GM19193 (cell line): ENCODE results near the gene TCHP.

Experiments
- POLR2A ChIP-seq: IDR thresholded peaks from 4 replicates; pipeline ENCODE4 v1.6.1; 2011; ENCODE audit not compliant: insufficient read depth, insufficient read length; ENCODE audit errors: extremely low read depth

The TCHP gene, protein sequence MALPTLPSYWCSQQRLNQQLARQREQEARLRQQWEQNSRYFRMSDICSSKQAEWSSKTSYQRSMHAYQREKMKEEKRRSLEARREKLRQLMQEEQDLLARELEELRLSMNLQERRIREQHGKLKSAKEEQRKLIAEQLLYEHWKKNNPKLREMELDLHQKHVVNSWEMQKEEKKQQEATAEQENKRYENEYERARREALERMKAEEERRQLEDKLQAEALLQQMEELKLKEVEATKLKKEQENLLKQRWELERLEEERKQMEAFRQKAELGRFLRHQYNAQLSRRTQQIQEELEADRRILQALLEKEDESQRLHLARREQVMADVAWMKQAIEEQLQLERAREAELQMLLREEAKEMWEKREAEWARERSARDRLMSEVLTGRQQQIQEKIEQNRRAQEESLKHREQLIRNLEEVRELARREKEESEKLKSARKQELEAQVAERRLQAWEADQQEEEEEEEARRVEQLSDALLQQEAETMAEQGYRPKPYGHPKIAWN

DNA sequence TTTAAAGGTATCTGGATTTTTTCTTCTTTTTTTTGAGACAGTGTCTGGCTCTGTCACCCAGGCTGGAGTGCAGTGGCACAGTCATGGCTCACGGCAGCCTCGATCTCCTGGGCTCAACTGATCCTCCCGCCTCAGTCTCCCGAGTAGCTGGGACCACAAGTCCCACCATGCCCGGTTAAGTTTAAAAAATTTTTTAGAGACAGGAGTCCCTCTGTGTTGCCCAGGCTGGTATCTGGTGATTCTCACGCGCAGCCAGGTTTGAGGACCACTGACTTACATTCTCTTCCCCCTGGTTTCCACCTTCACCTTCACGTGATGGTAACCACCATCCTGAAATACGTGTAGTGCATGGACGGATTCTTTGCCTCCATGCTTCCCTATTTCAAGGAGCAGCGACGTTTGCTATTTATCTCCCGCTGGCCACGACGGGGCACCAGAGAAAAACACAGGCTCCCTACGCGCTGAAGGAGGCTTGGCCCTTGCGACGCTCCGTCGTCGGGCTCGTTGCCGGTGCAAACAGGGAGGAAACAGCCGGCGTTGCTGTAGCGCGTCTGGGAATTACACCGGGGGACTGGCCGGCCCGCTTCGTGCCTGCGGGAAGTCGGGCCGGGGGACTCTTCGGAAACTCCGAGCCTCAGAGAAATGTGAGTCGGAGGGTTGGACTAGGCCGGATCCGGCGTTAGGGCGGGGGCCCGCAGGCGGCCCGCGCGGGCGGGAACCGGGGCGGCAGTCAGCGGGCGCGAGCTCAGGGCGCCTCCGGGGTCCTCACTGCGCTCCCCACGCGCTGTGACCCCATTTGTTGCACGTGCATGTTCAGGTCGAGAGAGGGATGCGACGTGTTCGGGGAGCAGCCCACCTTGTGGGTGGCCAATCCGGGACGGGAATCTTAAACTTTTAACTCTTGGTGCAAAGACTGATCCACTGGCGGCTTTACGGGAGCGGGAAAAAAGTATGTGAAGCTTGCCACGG, at the start of gene TCHP:
TCHP (plus strand) TSS at position 492 of the 969 bp plus-strand sequence. CDS start 2,753 bp downstream, outside the sequence.
- TF ChIP-seq POLR2A: peak; percentile 80

DNA sequence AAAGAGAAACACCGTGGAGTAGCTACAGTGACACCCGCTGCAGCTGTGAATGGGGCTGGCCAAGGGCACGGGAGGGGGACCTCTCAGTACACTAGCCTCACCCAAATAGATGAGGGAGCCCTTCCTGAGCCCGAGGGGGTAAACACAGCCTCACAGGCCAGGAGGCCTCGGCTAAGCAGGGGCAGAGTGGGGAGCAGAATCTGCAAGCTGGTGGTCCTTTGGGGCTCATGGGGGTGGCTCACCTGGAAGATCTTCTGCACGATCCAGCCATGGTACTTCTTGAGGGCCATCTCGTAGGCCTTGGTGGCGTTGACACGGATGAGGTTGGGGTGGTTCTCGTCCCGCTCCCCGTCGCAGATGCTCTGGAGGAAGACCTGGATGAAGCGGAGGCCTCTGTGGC, 44.7 kb upstream of the TCHP start:
- no peak for TF ChIP-seq POLR2A

DNA sequence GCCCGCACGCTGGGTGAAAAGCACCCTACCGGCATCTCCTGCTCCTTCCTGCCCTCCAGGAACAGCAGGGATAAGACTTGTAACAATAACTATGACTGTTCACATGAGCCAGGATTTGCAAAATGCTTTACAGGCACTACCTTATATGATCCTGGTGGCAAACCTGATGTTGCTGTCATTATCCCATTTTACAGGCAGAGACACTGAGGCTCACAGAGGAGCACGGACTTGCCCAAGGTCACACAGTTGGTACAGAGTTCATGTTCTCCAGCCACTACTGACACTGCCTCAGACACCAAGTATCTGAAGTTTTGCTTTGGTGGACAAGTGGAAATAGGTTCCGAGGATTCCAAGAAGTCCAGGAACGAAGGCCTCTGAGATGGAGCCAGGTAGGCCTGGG, 42.4 kb upstream of the TCHP start:
- TF ChIP-seq POLR2A: no peak

DNA sequence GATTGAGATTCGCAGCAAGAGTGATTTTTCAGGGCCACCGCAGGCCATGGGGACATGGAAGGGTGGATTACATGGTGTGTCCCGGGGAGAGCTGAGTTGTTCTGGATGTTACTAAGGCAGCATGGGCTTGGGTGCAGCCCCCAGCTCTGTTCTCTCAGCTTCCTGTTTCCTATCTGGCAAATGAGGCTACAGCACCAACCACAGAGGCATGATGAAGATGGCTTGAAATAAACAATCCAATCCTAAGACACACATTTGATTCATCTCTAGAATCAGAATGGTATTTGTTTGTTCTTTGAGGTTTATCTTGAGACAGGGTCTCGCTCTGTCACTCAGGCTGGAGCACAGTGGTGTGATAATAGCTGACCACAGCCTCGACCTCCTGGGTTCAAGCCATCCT, 41.3 kb upstream of the TCHP start:
- TF ChIP-seq POLR2A: no peak

DNA sequence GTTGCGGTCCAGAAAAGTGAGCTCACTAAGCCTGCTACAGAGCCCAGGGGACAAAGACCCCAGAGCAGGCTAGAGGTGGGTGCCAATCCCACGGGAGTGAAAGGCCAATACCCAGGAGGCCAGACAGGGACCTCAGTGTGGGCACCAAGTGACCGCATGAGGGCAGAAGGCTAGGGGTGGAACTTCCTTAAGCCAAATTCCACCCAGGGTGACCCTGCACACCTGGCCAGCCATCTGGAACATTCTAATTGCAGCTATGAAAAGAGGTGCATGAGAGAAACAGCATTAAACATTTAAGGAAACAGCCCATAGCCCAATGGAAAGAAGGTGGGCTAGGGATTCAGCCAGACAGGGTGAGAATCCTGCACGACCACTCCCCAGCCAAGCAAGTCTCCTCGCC, 39.1 kb upstream of the TCHP start:
- no peak for TF ChIP-seq POLR2A

DNA sequence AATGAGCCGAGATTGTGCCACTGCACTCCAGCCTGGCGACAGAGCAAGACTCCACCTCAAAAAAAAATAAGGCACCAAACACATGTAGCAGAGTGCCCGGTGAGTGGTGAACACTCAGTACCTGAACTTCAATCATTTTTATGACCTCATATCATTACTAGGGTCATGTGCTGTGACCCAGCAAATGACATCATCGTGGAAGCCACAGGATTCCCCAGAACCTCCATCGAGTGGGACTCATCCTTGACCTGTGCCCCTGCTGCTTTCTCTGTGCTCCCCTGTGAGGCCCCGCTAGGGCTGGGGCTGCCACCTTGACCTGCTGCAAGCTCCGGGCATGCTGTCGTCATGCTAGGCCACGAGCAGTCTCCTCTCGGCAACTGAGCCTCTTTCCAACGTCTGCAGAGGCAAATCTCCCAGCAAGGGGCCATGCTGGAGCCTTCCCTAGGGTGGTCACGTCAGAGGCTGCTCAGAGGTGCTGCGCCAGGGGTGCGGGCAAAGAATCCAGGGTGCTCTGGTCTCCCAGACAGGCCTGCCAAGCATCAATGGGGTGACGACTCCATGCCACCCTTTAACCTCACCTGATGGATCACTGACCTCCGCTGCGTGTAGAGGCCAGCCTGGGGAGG, 38.3 kb upstream of the TCHP start:
- TF ChIP-seq POLR2A: no peak

DNA sequence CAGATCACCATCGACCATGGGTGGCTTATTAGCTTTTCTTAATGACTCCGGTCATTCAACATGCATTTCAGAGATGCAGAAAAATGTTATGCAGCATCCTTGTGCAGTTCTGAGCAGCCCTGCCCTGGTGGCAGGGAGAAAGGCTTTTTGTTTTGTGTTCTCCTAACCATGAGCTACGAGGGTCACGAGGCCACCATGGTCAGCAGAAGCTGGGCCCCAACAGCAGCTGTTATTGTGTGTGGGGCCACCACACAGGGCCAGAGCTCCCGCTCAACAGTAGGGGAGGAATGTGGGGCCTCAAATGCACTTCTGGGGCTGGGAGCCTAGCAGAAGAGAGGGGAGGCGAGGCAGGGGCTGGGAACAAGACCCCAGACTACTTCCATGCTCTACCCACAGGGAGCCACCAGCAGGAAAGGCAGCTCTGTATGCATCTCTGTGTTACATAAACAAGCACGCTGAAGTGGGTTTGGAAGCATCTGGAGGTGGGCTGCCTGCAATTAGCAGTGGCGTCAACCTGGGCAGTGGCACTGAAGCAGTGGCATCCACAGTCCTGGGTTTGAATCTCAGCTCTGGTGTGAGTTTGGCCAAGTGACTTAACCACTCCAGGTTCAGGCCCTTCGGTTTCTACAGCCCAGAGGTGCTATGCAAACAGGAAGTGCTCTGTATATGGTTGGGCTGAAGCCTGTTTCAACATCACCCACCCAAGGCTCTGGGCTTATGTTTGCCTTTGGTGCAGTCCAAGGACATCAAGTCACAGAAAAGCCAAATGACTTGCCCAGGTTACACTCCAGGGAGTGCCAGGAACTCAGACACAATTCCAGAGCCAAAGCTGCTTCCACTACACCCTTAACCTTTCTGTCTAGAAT, 36.0 kb upstream of the TCHP start:
- TF ChIP-seq POLR2A: no peak

DNA sequence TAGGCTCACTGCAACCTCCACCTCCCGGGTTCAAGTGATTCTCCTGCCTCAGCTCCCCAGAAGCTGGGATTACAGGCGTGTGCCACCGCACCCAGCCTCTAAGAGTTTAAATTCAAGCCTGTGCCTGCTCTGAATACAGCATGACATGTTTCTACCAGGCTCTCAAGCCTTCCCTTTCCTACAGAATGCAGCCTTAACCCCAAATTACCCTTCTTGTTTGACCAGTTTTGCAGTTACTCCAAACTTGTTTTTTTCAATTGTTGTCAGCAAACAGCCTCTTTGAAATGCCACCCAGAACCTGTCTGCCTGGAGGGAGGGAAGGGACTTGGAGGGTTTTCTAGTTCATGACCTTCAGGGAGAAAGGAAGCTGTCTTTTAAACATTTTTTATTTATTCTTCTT, 35.2 kb upstream of the TCHP start:
- TF ChIP-seq POLR2A: no peak

DNA sequence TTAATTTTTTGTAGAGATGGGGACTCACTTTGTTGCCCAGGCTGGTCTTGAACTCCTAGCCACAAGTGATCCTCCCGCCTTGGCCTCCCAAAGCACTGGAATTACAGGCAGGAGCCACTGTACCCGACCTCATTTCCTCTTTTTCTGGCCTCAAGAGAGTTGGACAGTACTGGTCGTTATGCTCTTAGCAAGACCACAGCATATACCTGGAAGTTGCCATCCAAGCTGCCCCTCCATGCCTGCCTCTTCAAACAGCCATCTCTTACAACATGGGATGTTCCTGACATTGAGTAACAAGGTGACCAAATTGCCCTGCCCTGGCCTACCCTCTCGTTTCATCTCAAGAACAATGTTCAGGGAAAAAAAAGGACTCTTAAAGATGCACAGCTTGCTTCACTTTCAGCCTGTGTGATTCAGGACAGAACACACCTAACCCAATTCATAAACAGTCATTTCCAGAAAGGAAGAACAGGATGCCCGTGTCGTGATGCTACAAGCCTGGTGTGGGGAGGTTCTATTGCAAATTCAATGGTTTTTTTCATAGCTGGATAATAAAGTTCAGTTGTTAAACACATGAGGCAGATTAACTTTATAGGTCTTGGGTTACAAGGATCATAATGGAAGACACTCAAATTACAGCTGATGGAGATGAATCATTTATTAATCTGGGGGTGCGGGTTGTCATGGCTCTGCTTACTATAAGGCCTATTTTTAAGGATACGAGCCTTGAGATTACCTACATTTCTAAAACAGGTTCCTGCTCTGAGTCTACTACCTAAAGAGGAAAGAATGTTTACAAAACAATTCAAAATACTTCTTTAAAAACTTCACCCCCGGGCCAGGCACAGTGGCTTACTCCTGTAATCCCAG, 31.7 kb upstream of the TCHP start:
- no peak for TF ChIP-seq POLR2A

DNA sequence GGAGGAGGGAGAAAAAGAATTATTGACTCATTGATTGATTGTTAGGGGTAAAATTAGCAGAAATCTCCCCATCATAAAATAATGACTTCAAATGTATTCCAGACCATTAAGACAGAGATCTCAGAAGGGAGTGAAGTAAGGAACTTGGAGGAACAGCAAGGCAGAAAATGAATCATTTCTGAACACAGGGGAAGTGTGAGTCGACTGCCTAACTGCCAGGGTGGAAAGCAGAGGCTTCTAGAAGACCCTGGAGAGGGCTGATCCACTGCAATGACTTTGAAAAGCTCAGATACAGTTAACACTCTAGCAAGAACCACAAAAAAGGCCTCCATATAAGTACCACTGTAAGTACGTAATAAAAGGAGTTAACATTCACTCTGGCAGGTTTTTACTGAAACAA, 29.4 kb upstream of the TCHP start:
- no peak for TF ChIP-seq POLR2A

DNA sequence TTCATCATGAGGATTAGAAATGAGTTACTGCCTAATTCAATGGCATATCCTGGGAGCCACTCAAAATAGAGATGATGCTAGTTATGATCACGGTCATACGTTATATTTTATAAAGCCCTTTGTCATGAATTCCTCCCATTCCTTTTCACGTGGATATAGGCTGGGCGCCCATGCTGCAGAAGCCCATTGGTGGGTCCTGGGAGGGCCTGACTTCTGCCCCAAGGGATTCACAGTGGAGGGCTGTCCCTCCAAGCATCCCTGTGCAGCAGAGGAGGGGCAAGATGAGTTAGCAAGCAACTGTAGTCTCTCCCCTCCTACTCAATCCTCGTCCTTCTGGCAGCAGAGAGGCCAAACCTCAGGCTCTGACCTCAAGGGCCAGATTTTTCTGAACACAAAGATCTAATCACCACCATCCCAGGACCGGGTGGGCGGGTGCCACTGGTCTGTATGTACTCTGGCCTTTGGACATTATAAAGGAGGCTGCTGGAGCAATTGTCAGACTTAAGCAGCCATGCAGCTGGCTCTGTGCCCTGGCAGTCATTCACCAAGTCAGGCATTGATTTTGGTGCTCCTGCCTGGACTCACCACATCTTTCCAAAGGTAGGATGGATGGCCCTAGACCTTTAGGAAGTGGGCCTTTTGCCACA, 28.3 kb upstream of the TCHP start:
- no peak for TF ChIP-seq POLR2A

DNA sequence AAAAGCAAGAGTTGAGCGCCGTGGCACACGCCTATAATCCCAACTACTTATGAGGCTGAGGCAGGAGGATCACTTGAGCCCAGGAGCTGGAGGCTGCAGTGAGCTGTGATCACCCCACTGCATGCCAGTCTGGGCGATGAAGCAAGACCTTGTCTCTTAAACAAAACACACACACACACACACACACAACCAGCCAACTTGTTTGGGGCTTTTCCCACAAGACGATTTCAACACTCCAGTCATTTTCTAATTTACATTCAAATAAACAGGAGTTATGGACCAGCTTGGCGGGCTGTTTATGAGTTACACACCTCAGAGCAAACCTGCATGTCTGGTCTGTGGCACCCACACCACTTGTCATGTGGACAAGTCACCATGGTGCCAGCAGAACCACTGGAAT, 26.4 kb upstream of the TCHP start:
- TF ChIP-seq POLR2A: no peak
